Embryonic facial prominence (tissue), 1 donor: Measurements from ENCODE around the gene ROCK2.
"Not testable (repeated sequence)": the region's sequence is repeated elsewhere in the genome, so short reads cannot be mapped to it uniquely, and the experiment has no call there.

ENCODE experiments used
- DNase-seq: peaks from one replicate; pipeline ENCODE4 v3.0.0-alpha.2; 2016; ENCODE audit errors: extremely low spot score

The ROCK2 gene

DNA sequence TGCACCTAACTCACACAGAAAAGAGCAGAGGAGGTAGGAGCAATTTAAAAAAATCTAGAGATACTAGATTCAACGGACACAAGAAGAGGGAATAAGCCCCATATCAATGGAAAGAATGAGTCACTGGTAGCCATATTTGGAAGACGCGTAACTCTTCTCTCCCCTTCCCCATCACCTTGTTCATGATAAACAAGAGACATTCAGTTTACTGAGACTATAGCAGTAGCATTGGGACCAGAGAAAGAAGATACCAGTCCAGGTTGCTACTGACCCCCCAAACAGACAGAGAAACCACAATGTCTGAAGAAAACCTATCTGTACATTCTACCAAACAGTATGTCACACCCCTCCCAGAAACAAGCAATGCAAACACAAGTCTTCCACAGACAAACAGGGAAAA is 108.1 kb downstream of the ROCK2 start:
- DNase-seq: no peak

GRCh38 chr2:11235583-11235982 is 108.9 kb downstream of the ROCK2 start:
- DNase-seq: no peak

GRCh38 chr2:11234309-11234708 is 110.1 kb downstream of the ROCK2 start:
- peak; percentile 16 for DNase-seq

GRCh38 chr2:11231193-11231592 is 113.2 kb downstream of the ROCK2 start:
- DNase-seq: not testable (repeated sequence)

DNA sequence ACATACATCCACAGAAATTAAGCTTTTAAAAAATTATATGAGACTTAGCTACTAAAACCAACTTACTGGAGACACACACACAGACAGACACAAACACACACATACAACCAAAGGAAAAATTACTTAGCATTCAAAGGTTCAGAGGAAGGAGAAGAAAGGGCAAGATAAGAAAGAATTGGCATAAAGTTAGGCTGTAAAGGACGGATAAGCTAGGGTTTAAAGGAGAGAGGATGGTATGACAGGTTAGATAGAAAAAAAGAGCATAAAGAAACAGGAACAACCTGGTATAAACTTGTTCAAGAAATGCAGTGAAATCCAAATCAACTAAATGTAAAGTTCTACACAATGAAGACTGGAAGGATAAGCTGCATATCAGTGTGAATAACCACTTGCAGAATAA is 115.7 kb downstream of the ROCK2 start:
- no peak for DNase-seq

- no peak for DNase-seq
Observed at GRCh38 chr2:11227595-11227994, 116.8 kb downstream of the ROCK2 start.

DNA sequence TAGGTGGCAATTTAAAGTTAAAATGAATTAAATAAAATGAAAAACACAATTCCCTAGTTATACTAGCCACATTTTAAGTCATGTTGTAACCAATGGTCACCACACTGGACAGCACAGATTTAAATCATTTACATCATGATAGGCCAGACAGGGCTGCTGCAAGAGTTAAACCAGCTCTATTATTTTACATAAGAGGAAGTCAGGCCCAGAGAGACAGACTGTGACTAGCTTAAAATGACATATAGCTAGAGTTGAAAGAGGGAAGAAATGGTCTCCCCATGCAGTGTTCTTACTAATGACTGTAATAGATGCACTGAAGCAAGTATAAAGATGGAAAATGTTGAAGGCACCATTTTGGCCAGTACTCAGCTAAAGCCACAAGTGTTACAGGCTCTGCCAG is 119.5 kb downstream of the ROCK2 start:
- DNase-seq: no peak

DNA sequence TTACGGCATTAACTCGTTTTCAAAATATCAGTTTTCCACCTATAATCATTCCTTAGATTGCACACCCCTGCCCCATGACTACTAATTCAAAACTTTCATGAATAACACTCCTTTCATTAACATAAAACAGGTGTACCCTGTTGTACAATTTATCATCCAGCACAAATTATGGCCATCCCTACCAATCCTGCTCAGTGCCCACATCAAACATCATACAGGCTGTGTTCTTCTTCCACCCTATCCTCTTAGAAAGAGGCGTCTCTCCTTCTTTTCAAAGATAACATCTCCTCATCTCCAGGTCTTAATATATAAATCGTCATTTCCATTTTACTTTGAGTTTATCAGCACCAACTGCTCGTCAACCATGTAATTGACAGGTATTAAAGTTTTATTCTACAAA is 121.6 kb downstream of the ROCK2 start:
- no peak for DNase-seq

- DNase-seq: no peak
Observed at GRCh38 chr2:11220445-11220844, 124.0 kb downstream of the ROCK2 start.

DNA sequence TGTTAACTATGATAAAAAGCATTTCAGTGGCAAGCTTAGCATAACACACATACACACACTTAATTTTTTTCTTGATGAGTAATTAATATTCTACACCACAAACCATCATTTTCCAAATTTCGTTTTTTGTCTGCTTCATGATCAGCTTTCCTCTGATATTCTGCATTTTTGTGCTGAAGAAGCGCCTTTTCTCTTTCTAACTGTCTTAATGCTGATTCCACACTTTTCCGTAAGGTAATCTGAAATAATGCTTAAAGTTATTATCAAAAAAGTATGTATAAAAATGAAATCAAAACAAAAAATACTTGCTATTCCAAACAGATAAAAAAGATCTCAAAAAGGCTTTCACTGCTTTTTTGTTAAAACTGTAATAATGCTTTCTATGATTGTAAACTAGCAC is 129.0 kb downstream of the ROCK2 start:
- DNase-seq: no peak

GRCh38 chr2:11214770-11215169 is 129.7 kb downstream of the ROCK2 start:
- DNase-seq: no peak

GRCh38 chr2:11213975-11214374 is 130.5 kb downstream of the ROCK2 start:
- DNase-seq: no peak

GRCh38 chr2:11213090-11213638 is 131.3 kb downstream of the ROCK2 start:
- no peak for DNase-seq

DNA sequence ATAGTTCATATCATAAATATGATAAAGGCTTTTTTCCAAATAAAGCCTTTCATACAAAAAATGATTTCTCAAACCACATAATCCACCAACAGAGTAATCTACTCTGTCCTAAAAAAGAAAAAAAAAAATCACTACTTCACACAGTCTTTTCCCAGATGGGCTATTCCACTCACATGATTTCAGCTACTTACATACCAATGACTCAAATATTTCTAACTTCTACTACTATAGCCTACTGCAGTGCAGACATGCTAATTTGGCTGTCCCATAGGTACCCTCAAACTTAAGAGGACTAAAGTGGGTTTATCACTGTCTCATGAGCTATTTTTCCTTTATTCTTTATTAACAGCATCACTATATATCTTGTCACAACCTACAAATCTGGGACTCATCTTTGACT is 131.8 kb downstream of the ROCK2 start:
- no peak for DNase-seq

- DNase-seq: no peak
Observed at GRCh38 chr2:11208083-11208482, 136.4 kb downstream of the ROCK2 start.

DNA sequence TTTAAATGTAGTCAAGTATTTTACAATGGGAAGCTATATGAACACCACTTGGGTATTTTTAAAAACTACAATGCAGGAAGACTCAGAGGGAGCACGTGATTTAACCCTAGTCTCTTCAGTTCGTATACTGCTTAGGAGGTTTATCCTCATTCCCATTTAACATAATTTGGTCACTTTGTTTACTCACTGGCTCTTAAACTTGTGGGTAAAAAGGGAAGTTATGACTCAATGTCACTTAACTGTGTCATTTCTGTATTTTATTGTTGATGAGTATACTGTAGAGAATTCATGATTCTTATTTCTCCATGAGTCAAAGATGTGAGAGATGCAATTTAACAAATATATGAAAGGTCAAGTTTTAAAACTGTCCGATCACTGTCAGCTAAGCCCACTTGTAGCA is 141.0 kb downstream of the ROCK2 start:
- DNase-seq: no peak

- no peak for DNase-seq
Observed at GRCh38 chr2:11201969-11202368, 142.5 kb downstream of the ROCK2 start.

DNA sequence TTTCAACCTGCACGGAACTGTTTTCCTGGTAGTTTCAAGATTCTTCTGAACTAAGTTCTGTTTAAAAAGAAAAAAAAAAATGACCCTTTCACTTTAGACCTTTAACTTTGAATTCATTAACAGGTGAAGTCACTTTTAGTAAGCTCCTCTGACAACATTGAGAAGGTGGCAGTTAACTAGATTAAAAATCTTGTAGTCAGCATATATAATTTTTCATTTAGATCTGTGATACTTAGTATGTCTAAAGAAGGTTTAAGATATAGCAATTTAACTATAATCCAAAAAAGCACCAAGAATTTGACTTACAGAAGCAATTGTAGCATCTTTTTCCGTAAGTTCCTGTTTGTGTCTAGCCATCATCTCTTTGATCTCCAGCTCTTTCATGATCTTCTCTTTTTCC is 143.8 kb downstream of the ROCK2 start:
- no peak for DNase-seq

DNA sequence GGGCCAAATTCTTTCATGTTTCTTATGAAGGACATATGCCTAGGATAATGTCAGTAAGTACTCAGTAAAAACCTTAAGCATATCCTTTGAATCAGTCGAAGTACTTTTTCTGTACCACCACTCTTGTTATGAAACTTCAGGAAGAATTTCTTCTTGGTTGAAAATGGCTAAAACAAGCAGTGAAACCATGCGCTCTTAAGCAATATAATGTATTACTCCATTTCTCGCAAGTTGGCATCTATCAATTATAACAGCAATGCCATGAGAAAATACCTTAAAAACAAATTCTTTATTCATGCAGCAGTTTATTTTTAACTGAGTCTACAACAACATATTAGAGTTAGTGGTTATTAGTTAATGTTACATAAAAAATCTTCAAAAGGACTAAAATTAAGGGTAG is 148.2 kb downstream of the ROCK2 start:
- no peak for DNase-seq

DNA sequence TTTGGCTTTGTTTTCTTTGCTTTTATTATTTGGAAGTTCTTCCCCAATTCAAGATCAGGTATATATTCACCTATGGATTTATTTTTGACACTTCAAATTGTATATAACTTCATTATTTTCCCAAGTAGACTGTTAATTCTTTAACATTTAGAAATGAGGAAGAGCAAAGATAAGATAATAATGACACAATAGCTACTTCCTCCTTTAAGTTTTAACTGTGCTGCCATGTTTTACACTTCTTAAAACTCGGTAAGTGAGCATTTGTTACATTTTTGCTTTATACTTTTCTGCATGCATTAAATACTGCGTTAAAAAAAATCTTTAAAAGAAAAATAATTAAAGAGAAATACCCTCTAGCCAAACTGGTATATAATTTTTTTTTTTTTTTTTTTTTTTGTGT is 156.7 kb downstream of the ROCK2 start:
- DNase-seq: no peak

DNA sequence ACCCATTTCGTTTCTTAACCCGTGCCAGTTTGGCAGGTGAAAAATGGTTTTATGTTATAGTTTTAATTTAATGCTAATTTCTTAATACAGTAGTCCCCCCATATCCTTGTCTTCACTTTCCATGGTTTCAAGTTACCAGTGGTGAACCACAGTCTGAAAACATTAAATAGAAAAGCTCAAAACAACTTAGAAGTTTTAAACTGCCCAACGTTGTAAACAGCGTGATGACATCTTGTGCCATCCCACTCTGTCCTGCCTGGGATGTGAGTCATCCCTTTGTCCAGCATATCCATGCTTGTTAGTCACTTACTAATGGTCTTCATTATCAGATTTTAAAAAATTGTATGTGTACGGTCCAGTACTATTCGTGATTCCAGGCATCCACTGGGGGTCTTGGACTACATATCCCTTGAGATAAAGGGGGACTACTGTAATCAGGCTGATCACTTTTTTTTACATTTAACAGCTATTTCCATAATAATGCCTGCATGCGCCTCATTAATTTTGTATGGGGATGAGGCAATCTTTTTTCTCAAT is 157.3 kb downstream of the ROCK2 start:
- no peak for DNase-seq

DNA sequence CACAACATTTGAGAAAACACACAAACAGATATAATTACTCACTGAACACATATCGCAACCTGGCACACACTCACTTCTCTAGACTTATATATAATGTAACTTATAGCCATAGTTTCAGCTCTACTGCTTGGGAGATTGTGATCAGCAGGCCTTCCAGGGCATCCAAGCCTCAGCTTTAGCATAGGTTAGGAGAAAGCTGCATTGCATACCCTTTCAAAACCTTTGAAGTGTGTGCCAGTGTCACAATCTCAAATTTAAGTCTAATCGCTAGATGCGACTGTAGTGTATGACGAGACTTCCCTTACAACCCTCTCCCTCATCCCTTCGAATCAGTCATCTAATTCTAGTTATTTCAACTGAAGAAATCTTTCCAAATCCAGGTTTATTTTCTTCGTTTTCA is 158.3 kb downstream of the ROCK2 start:
- DNase-seq: no peak

DNA sequence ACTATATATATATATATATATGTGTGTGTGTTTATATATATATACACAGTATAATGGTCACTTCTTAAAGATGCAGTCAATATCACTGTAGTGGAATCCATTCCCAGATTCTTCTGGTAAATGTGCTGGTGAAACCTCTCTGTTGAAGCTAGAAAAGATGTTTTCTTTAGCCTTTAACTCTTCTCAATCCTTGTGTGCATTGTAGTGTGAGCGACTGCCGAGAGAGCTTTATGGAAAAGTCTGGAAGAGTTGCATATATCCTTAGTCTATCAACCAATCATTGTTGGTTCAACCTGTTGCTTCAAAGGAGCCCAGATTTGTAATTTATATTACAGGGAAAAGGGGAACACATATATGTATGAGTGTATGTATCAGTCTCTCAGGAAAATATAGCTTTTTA is 161.5 kb downstream of the ROCK2 start:
- no peak for DNase-seq

DNA sequence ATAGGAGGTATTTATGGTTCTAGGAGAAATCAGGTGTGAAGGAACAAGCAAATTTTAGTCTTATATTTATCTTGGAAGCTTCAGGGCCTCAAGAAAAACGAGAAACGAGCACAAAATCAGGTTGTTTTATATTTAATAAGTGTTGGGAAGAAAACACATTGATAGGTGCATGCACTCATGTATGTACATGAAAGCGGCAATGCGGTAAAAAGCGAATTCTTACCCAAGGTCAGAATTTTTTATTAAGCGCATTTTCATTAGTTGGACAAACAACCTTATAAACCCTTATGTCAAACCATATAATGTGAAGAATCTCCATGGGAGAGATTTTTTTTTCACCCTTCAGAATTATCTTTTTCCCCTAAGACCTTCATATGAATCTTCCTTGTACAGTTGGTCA is 163.8 kb downstream of the ROCK2 start:
- no peak for DNase-seq
